ENCODE data around the gene FNDC3B. TPM values are rescaled to one million over a fixed set of nuclear protein-coding genes. Genes with fewer than 3 reads are reported as not detected.

The FNDC3B gene
- total and polyA plus RNA-seq, 9 of the 15 experiments (the other 6 are each of a cell fraction or from before 2014, with no cell fraction given): 7.0 to 35.8 (median 16.2) TPM

- no peaks in the 10 kb centered on the region for H3K9me1 ChIP-seq (ENCODE audit: control insufficient read depth, insufficient read depth, low read length)
- H3K4me2 ChIP-seq (ENCODE audit: insufficient read depth, low read length): no peak overlapping the region
- BruUV-seq (replicated peaks): no TSS peak
- intact Hi-C loops (cut with micrococcal nuclease) (no loop called here), in situ Hi-C loops (cut with MboI) (no loop called here)
- ChIA-PET CTCF (ENCODE audit: low intra/inter-chr PET ratio) (no interaction called here), POLR2A (no interaction called here)
- FAIRE-seq (no peak), ATAC-seq (no peak), DNase-seq (ENCODE audit: extremely low read depth in 1 of 4, low spot score in 3 of 4) (no peak)
- no peak overlapping the region for H3K4me3 ChIP-seq
- H3K9me3 ChIP-seq (replicated peaks; ENCODE audit: control insufficient read depth, insufficient read depth, low read depth, low read length): no peaks in the 10 kb centered on the region
- no peak overlapping the region for H2AFZ ChIP-seq (ENCODE audit: low read depth, low read length)
- no peaks in the 10 kb centered on the region for H3K4me1 ChIP-seq (replicated peaks in 1 of 2; ENCODE audit: control insufficient read depth in 2 of 2, insufficient read depth in 2 of 2, low read length in 2 of 2)
- H3K36me3 ChIP-seq (ENCODE audit: control insufficient read depth, insufficient read depth, low read length): peaks cover 22% of the 10 kb centered on the region; the same call in 2 of the 3 replicates
- H4K20me1 ChIP-seq (replicated peaks; ENCODE audit: control insufficient read depth, insufficient read depth, low read length): 0 out of 2 replicates have a peak, but pooled peaks cover 3% of the 10 kb centered on the region
- H3K79me2 ChIP-seq (ENCODE audit: control insufficient read depth, insufficient read depth, low read length): peaks cover 27% of the 10 kb centered on the region; the same call in 2 of the 3 replicates
- TF ChIP-seq FOXP4 (CRISPR knock-in tag; IDR thresholded peaks at IDR 0.05; ENCODE audit: borderline replicate concordance) (no peak), SAFB (IDR thresholded peaks at IDR 0.05; ENCODE audit: borderline replicate concordance, low read depth, low read length) (no peak), BCLAF1 (IDR thresholded peaks at IDR 0.05; ENCODE audit: borderline replicate concordance in 1 of 2, control insufficient read depth in 1 of 2, low read depth in 2 of 2, low read length in 1 of 2) (no peak), MLX (CRISPR knock-in tag; conservative IDR thresholded peaks at IDR 0.05) (no peak), SRF (CRISPR knock-in tag; IDR thresholded peaks at IDR 0.05) (no peak), ZFX (CRISPR knock-in tag; IDR thresholded peaks at IDR 0.05) (no peak)
- 86% methylated on average over 3 of the region's 3 CpGs for WGBS (ENCODE audit: insufficient coverage, low coverage, missing lambda C conversion rate)
- H3K27ac ChIP-seq (ENCODE audit: extremely low read depth, low read depth, low read length): no peak overlapping the region
- H3K27me3 ChIP-seq (ENCODE audit: control insufficient read depth in 2 of 2, insufficient read depth in 2 of 2, low read length in 2 of 2): no peaks in the 10 kb centered on the region
- no peak overlapping the region for H3K9ac ChIP-seq (ENCODE audit: insufficient read depth in 1 of 2, low read depth in 2 of 2, low read length in 2 of 2)
These were observed 188.1 kb downstream of the FNDC3B start for GRCh38 chr3:172227340-172228035.
